Stimulated activated CD8-positive, alpha-beta memory T cell treated with anti-CD3 and anti-CD28 coated beads, Interleukin-7, amount 100 ng/mL, for 1 hour (primary cell): ENCODE data around the gene SMIM45.

Experiments
- DNase-seq, 2 donors: peaks; one replicate each; pipeline ENCODE4 v3.0.0-alpha.2; 2020; ENCODE audit warnings: low read depth in 2 of 2

Gene SMIM45

DNA sequence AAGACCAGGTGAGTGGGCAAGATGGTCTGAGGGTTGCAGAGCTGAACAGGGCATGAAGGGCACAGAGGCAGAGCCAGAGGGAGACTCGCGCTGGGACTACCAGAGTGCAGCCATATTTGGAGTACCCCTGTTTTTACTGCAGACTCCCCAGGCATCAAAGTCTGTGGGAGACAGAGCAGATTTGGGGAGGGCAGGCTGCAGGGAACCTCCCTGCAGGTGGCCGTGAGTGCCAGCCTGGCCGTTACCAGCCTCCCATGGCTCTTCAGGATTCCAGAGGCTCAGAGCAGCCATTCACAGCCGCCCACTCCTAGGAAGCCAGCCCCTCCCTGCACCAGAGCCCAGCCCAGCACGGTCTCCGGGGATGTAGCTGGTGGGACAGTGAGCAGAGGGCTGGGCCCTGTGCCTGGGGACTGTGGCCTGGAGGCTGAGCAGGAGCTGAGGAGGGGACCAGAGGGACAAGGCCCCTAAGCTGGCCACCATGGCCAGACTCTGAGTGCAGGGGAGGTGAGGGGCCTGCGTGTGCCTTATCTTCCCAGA, 17.2 kb downstream of the SMIM45 start, which contains the start of gene SEPTIN3:
SEPTIN3 (plus strand) TSS at position 334 of the 537 bp plus-strand sequence. CDS start 2,050 bp downstream, outside the sequence.
- no peak for DNase-seq

DNA sequence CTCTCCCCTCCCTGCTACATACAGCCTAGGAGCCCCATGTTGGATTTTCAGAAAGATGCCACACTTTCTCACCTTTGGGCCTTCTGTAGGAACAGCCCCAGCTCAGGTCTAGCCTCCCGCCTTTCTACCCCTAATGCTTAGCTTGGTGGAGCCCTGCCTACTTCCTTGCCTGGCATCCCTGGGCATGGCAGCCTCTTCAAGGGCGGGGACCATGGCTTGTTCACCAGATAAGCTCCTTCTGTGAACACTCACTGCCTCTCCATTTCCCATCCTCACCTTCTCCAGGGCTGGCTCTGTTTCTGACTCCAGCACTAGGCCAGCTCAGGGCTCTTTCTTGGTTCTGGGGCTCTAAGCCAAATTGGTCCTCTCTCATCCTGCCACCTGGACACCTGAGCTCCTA, 18.7 kb downstream of the SMIM45 start:
- no peak for DNase-seq

DNA sequence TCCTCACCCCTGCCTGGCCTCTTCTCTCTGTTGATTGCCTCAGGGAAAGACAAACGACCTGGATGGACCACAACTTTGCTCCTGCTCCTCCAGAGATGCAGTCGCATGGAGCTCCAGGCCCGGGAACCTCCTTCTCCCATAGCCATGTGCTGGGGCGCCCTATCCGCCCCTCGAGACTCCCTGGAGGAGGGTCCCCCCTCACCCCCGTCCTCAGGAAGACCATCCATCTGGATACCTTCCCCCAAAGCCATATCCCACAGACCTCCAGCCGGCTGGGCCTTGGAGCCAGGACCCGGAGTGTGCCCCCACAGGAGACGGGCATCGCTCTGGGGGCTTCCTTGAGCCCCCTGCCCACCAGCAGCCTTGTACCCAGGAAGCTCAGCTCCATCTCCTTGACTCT, 19.5 kb downstream of the SMIM45 start:
- DNase-seq: no peak

DNA sequence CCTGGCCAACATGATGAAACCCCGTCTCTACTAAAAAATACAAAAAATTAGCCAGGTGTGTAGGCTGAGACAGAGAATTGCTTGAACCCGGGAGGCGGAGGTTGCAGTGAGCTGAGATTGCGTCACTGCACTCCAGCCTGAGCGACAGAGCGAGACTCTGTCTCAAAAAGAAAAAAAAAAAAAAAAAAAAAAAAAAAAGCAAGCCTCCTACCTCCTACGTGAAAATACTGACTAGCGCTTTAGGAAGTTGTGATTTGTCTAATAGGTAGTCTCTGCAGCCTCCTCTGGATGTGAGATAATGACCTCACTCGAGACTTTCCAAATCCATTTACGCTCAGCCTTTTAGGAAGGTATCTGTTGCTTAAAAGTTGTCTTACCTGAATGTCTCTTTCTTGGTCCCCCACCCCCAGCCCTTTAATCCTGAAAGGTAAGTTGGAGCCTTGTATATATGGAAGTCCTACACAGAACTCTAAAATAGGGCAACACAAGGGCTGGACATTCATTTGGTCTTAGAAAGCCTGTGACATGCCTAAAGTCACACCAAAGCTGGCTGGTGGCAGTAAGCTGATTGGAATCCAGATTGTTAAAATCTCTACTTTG, 22.8 kb downstream of the SMIM45 start:
- DNase-seq: no peak

DNA sequence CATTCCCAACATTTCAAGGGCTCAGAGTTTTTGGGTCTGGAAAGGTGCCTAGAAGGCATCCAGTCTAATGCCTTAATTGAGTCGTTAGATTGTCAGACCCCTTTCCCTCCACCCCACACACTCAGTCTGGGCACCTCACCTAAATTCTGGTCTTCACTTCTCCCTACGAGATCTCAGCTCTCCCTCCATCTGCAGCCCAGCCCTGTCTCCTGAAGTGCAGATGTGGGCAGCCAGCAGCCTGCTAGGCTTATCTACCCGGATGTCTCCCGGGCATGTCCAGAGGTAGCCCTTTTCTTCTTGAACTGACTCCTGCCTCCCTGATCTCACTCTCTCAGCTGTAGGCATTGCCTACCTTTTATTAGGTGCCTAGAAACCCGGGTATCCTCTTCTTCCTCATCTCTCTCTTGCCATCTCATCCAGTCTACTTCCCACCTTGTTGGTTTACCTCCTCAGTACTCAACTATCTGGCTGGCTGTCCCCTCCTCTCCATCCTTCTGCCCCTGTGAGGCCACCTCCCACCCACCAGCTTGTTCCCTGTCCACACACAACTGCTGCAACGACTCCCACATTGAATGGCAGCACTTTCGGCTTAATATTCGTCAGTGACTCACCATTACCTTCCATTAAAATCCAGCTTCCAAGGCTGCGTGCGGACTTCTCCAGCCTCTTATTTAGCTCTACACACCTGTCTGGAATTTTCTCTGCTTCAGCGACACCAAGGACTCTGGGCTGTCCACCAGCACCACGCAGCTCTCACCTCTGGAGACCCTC, 23.5 kb downstream of the SMIM45 start:
- DNase-seq: no peak

DNA sequence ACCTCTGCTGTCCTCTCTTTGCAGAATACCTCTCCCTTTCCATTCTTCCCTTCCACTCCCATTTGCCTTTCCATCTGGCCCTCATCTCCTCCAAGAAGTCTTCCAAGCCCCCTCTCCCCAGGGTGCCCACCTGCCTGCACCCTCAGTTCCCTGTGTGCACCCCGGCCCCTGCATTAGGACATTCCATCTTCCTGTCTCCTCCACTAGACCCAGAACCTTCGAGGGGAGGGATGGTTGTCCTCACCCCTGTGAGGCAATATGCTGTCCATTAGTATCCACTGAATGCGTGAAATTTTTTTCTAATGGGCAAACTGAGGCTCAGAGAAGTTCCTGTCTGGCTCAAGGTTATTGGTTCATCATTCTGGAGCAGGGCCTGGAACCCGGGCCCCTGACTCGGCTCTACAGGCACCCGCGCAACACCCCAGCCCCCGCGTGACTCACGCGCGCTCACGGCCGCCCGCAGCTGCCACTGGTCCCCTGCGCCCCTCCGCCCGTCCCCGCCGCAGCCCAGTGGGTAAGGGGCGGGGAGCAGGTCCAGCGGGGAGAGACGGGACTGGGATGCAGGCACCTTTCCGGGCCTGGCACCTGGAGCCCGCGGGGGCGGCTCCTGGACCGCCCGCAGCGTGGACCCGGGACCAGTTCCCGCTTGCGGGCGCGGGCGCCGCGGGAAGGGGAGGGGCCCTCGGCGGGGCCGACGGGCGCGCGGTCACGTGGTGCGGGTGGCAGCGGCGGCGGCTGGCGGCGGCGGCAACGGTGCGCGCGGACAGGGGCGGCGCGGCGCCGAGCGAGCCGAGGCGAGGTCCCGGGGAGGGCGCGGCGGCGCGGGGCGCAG, 24.3 kb downstream of the SMIM45 start:
- no peak for DNase-seq

DNA sequence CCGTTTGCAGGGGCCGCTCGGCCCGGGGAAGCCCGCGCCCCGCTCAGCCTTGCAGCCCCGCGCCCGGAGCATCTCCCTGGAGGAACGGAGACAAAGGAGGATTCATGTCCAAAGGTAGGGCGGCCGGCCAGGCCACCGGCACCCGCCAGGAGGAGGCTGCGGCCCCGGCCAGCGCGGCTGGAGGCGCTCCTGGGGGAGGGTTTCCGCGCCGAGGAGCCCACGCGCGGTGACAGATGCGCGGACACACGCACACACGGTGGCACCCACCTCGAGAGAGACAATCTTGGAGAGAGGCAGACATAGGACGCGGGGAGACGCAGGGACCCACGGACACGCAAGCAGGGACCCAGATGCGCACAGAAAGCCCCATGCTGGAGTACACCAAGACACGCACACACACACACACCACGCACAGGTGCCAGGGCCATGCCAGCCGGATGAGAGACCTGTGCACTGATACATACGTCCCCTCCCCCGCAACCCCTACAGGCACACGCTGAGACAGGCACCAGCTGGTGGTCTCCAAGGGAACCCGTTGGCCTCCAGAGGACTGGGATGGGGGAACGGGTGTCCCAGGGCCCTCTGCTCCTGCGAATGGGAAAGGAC, 25.1 kb downstream of the SMIM45 start:
- DNase-seq: no peak

DNA sequence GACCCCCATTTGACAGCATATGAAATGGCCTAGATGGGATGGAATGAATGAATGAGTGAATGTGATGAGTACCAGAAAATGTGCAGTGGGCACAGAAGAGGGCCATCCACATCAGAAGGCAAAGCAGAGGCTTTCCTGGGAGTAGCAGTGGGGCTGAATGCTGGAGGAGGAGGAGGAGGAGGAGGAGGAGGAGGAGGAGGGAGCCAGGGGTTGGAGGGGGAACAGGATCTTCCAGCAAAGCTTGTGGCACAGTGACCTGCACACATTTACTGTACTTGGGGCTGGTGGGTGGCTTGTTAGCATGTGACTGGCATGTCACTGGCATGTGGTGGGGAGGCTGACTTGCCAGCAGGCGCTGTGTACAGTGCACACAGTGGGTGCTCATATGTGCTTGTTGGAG, 26.8 kb downstream of the SMIM45 start:
- no peak for DNase-seq

DNA sequence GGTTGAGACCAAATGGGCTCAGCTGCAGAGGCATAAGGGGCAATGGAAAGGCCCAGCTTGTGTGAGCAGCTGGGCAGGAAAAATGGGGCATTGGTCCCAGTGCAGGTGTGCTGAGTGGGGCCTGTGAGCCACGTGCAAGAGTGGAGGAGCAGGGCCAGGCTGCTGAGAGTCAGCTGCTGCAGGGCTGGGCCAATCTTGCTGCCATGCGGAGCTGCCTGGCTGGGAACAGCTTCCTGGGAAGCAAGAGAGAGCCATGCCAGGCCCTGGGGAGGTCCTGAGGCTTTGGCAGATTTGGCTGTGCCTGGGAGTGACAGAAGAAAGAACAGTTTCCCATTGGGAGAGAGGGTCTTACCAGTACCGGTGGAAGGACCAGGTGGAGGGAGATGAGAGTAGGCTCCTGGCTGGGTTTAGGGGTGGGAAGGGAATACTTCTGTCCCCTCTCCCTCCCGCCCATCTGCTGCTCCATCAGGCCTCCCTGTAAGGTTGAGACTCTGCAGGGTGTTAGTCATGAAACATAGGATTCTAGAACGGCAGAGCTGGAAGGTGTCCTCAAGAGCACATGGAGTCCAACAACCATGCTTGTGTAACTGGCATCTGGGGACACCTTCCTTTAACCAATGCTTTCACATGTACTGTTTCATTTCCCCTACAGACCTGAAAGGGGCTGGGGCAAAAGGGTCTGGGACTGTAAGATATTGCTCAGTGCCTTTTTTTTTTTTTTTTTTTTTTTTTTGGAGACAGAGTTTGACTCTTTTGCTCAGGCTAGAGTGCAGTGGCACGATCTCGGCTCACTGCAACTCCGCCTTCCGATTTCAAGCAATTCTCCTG, 27.7 kb downstream of the SMIM45 start:
- DNase-seq: no peak

DNA sequence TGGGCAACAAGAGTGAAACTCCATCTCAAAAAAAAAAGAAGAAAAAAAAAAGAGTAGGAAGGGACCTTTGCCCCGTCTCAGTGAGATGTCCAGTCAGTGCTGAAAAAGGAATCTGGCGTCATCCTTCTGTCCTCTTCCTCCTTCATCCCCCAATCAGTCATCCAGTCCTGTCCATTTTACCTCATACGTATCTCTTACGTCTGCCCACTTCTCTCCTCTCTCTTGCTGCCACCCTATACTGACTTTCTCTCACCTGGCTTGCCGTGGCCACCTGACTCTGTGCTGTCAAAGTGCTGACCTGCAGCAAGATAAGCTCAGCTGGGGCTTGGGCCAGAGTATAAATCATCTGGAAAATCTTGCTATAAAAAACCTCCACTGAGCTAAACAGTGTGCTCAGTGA, 30.9 kb downstream of the SMIM45 start:
- DNase-seq: no peak

DNA sequence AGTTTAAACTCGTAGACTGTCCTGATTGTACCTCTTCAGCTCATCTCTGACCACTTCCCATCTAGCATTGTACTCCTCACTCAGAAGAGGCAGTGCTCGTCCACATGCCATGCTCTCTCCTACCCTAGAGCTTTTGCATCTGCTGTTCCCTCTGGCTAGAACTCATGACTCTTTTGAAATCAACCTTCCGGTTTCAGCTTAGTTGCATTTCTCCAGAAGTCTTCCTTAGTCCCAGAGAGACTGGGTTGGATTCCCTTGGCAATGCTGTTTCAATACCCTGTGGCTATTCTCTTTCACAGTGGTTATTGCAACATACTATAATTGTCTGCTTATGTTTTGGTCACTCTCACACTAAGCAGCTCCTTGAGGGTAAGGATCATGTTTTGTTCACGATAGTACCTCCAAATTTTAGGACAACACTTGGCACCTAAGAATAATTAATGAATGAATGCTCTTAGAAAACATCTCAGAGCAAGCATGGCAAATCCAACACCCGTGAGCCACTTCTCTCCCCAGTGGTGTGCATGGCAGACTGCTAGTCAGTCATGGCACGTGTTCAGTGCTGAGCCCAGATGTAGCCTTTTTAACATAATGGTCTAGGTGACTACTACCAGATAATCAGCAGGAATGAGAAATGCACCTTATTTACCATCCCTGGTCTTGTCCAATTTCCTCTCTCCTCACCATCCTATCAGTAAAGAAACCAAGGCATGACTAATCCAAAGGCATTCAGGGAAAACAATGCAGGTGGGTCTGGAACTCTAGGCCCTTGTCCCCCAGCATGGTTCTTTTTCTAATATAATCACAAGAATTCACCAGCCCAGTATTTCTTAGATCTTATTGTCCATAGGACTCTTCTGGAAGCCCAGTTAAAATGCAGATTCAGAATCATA, 31.8 kb downstream of the SMIM45 start:
- no peak for DNase-seq

DNA sequence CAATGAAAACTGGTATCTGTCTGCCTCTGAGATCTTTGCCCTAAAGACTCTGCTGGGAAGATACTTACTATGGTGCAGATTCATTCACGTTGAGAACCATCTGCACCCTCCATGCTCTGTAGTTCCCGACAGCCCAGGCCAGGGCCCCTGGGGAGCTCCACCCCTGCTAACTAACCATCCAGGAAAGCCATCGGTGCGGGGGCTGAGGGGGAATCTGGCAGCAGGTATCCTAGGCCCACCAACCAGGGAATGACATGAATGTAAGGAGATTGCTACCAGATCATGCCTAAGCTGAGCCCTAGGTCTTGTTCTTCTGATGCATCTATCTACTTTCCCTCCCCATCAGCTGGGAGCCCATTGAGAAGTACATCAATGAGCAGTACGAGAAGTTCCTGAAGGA, 35.3 kb downstream of the SMIM45 start:
- no peak for DNase-seq

DNA sequence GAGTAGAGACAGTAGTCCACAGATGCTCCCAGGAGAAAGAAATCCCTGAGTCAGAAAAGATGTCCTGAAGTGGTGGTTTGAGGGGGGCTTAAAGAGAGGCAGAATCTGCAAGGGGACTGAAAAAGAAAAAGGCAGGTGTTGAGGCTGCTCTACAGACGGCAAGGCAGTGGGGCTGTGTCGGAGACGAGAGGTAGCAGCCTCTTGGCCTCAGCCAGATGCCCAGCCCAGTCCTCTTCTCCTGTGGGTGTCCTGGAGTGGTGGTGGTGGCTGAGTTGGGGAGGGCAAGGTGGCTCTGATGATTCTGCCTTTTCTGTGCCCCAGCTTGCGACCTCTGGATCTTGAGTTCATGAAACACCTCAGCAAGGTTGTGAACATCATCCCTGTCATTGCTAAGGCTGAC, 37.3 kb downstream of the SMIM45 start:
- DNase-seq: no peak

DNA sequence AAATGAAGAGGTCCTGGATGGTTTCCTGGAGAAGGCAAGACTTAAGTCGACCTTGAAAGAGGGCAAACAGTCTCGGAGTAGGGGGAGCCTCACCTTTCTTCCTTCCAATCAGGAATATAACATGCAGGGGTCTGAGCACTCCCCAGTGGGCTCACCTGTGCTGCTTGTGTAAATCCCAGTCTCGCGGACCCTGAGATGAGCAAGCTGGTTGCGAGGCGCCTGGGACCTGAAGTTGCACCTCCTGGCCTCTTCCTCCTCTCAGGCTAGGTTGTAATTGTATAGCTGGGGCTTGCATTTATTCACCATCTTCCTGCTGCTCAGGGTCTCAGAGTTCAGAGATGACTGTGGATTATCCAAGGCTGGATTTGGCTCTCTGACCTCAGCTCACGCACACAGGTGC, 39.2 kb downstream of the SMIM45 start:
- no peak for DNase-seq

DNA sequence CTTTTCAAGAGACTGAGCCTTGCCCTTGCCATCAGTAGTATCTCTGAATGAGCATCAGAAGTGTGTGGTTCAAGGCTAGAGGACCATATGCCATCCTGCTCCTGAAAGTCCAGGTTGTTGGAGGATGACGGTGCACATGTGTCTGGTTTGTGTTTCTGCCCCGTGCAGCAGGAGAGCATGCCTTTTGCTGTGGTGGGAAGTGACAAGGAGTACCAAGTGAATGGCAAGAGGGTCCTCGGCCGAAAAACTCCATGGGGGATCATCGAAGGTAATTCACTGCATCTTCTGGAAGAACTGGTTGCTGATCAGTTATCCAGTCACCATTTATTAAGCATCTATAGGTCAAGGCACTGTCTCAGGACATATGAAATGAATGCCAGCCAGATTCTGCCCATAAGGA, 40.5 kb downstream of the SMIM45 start:
- no peak for DNase-seq

DNA sequence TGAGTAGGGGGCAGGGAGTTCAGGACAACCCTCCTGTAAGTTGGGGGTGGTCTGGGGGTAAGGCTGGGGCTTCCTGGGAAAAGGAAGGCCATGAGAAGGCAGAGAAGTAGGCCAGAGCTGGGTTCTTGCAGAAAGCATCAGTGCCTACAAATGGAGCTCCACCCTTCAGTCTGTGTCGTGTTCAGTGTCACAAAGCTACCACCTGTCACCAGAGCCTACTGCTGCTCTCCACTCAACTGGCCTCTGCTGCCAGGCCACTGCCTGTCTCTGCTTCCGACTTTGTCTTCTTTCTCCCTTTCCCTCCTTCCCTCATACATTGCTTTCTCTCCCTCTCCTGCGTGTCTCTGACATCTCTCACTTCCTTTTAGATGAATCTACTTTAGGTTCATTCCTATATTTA, 43.3 kb downstream of the SMIM45 start:
- DNase-seq: no peak

DNA sequence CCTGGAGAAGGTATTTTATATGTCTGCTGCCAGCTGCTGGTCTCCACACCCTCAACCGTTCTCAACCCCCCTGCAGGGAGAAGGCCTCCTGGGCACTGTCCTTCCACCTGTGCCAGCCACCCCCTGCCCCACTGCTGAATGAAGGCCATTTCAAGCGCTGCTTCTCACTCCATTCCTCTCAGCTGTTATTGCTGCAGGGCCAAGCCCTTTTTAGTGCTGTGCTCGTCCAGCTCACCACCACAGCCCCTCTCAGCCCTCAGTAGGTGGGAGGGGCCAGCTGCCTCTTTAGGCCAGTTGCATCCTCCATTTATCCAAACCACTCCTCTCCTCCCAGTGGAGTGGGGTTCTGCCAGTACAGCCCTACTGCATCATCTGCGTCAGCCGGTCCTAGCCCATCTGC, 44.9 kb downstream of the SMIM45 start:
- DNase-seq: no peak

DNA sequence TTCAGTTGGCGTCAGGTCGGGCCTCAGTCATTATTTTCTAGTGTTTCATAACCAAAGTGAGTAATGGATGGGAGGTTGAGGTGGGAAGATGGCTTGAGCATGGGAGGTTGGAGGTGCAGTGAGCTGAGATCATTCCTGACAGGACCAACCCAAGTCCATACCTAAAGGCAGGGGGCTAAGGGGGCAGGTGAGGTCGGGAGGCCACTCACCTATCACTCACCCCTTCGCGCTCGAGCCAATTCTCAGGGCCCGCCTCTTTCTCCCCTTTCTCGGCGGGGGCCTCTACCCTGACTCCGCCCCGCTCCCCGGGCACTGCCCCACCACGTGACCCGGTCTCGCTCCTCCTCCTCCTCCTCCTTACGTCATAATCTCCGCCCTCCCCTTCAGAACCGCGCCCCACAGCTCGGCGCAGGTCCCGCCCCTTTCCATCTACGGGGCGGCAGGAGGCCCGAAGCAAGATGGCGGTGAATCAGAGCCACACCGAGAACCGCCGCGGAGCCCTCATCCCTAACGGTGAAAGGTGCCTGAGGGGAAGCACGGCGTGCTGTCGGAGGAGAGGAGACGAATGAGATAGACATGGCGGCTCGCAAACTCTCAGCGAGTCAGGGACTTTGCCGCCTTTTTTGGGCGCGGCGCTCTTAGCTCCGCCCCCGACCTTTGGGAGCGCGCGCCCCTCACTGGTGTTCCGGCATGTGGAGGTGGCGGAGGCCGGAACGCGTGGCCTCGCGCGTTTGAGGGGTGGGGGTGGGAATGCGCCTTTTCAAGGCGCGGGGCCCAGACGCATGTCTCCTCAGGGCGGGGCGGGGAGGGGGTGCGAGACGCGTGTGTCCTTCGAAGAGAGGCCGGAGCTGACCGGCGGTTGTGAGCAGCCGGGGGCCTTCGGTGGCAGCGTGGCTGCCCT, 46.7 kb downstream of the SMIM45 start, which contains the start of gene WBP2NL:
WBP2NL (plus strand) TSS at position 428 of the 901 bp plus-strand sequence; CDS start at position 459, 31 bp downstream.
- DNase-seq: peak; percentile 71 to 85

DNA sequence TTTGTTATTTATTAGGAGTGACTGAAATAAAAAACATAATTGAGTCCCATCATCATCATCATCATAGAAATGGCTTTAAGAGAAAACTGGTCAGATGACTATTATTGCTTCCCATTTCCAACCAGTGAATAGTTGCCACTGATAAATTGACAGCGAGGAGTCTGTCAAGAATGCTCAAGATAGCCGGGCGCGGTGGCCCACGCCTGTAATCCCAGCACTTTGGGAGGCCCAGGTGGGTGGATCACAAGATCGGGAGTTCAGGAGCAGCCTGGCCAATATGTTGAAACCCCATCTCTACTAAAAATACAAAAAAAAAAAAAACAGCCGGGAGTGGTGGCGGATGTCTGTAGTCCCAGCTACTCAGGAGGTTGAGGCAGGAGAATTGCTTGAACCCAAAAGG, 48.5 kb downstream of the SMIM45 start:
- no peak for DNase-seq
